ENCODE data around the gene IQCB1. TPM values are rescaled to one million over a fixed set of nuclear protein-coding genes. Genes with fewer than 3 reads are reported as not detected.

The IQCB1 gene
- total and polyA plus RNA-seq, 2 experiments from 2014 or later = 28.8 to 39.0 TPM

DNA sequence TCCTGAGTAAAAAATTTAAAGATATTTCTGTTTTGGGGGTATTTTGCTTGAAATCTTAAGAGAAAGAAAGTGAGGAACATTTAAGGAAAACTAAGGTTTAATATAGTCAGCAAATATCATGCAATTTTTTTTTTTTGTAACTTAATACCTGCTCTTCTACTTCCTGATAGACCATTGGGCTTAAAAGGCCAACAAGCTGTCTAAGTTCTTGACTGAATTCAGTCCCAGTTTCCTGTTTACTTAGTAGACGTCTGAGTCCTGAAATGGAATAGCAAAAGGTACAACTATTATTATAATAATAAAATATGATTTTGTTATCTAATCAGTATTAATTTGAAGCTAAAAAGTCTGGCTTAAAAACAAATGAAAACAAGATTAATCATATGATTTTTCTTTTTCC, 37.9 kb downstream of the IQCB1 start (continued):
- TF ChIP-seq ZNF331 (CRISPR knock-in tag; IDR thresholded peaks at IDR 0.05; ENCODE audit: low read depth) (no peak), STAT1 (IDR thresholded peaks at IDR 0.05; ENCODE audit: unreplicated experiment) (no peak), JUNB (IDR thresholded peaks at IDR 0.05; ENCODE audit: unreplicated experiment) (no peak), ZNF114 (CRISPR knock-in tag; IDR thresholded peaks at IDR 0.05) (no peak), EZH2 (IDR thresholded peaks at IDR 0.05; ENCODE audit: low read depth, unreplicated experiment) (no peak), CREB1 (CRISPR knock-in tag; IDR thresholded peaks at IDR 0.05; ENCODE audit: low read depth) (no peak)

DNA sequence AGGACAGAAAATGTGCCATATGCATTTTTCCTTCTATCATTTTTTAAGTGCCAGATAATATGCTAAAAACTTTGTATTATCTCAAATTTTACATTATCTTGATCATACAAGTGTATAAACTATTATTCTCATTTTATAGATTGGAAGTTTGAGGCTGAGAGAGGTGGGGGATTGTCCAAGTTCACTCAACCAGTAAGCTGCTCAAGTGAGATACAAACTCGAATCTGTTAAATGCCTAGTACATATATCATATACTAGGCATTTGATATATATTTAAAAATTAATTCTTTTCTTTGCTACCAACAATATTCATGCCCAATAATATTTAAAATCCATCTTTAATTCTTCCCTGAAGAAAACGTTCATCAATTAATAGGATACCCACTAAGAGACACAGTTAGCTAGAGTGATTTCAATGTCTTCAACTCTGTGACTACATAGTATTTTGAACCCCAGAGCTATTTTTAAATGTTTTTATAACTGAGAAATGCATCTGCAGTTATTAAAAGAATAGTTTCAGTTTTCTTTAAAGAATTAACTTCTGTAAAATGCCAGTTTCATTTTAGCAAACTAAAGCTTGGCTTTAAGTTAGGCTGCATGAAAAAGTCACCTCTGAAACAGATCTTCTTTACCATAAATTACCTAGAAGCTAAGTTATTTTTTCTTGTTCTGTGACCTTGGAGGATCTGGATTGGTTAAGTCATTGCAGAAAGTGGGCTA, 40.4 kb downstream of the IQCB1 start:
- Histone ChIP-seq H3K9me2 (ENCODE audit: insufficient read depth) (no peaks in the 10 kb centered on the region), H4K20me1 (replicated peaks; ENCODE audit: insufficient read depth) (no peaks in the 10 kb centered on the region; the same call in 1 of the 2 replicates), H3K27me3 (ENCODE audit: insufficient read depth) (no peaks in the 10 kb centered on the region), H2AFZ (no peak overlapping the region), H3K4me3 (no peak overlapping the region), H3K4me1 (ENCODE audit: insufficient read depth) (no peaks in the 10 kb centered on the region), H3K27ac (ENCODE audit: low read depth) (no peak overlapping the region), H3K4me2 (no peak overlapping the region), H3K79me2 (replicated peaks; ENCODE audit: insufficient read depth) (no peaks in the 10 kb centered on the region), H3K36me3 (ENCODE audit: insufficient read depth) (peaks cover 6% of the 10 kb centered on the region; the same call in 1 of the 2 replicates), H3F3A (replicated peaks; ENCODE audit: low read depth) (no peaks in the 10 kb centered on the region)
- Mint-ChIP-seq H3K27me3 (ENCODE audit: insufficient read depth, low read depth, poor library complexity) (no peaks in the 10 kb centered on the region), H3K4me3 (no peak overlapping the region), H3K27ac (no peak overlapping the region), H3K9me3 (no peaks in the 10 kb centered on the region), H3K36me3 (ENCODE audit: low read depth) (peaks cover 15% of the 10 kb centered on the region), H3K4me1 (no peaks in the 10 kb centered on the region)
- no peak for DNase-seq (ENCODE audit: low spot score)
- no peak for ATAC-seq
- no peak for TF ChIP-seq POLR2AphosphoS5 (IDR thresholded peaks at IDR 0.05; ENCODE audit: low read depth)
- TF ChIP-seq NANOG (IDR thresholded peaks at IDR 0.05; ENCODE audit: borderline replicate concordance) = no peak
- TF ChIP-seq JUNB (IDR thresholded peaks at IDR 0.05; ENCODE audit: unreplicated experiment) = no peak

DNA sequence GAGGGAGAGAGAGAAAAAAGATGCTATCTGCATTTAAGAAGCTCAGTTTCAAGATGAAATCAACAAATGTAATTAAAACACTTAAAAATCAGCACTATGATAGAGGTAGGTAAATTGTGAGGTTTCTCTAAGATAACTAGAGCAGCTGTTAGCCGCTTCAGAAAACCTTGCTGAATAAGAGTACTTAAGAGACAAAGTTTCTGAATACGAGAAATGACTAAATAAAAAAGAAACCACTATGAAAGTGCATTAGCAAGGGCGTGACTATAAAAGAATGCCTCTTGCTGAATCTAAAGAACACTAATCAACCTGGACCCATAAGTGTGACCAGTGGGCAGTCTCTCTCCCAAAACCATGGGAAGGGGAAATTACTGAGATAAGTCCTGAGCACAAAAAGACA, 41.8 kb downstream of the IQCB1 start:
- Histone ChIP-seq H3K4me3 (no peak overlapping the region), H3K27me3 (ENCODE audit: insufficient read depth) (no peaks in the 10 kb centered on the region), H2AFZ (no peak overlapping the region), H3K27ac (ENCODE audit: low read depth) (no peak overlapping the region), H3K4me2 (no peak overlapping the region), H3F3A (replicated peaks; ENCODE audit: low read depth) (no peaks in the 10 kb centered on the region), H3K36me3 (ENCODE audit: insufficient read depth) (peaks cover 9% of the 10 kb centered on the region; the same call in 1 of the 2 replicates), H3K79me2 (replicated peaks; ENCODE audit: insufficient read depth) (no peaks in the 10 kb centered on the region), H3K4me1 (ENCODE audit: insufficient read depth) (no peaks in the 10 kb centered on the region), H4K20me1 (replicated peaks; ENCODE audit: insufficient read depth) (no peaks in the 10 kb centered on the region; the same call in 1 of the 2 replicates), H3K9me2 (ENCODE audit: insufficient read depth) (no peaks in the 10 kb centered on the region)
- no peak overlapping the region for H3K4me3 Mint-ChIP-seq
- ATAC-seq = no peak
- H3K36me3 Mint-ChIP-seq (ENCODE audit: low read depth) = peaks cover 29% of the 10 kb centered on the region
- no peaks in the 10 kb centered on the region for H3K27me3 Mint-ChIP-seq (ENCODE audit: insufficient read depth, low read depth, poor library complexity)
- DNase-seq (ENCODE audit: low spot score) = no peak
- no peaks in the 10 kb centered on the region for H3K4me1 Mint-ChIP-seq
- H3K27ac Mint-ChIP-seq = no peak overlapping the region
- H3K9me3 Mint-ChIP-seq = no peaks in the 10 kb centered on the region
- TF ChIP-seq CREB1 (CRISPR knock-in tag; IDR thresholded peaks at IDR 0.05; ENCODE audit: low read depth) (no peak), EZH2phosphoT487 (IDR thresholded peaks at IDR 0.05; ENCODE audit: unreplicated experiment) (no peak), STAT1 (IDR thresholded peaks at IDR 0.05; ENCODE audit: unreplicated experiment) (no peak)
- TF ChIP-seq, protein P1, sequence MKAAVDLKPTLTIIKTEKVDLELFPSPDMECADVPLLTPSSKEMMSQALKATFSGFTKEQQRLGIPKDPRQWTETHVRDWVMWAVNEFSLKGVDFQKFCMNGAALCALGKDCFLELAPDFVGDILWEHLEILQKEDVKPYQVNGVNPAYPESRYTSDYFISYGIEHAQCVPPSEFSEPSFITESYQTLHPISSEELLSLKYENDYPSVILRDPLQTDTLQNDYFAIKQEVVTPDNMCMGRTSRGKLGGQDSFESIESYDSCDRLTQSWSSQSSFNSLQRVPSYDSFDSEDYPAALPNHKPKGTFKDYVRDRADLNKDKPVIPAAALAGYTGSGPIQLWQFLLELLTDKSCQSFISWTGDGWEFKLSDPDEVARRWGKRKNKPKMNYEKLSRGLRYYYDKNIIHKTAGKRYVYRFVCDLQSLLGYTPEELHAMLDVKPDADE (IDR thresholded peaks at IDR 0.05) = no peak
- TF ChIP-seq, protein P2, sequence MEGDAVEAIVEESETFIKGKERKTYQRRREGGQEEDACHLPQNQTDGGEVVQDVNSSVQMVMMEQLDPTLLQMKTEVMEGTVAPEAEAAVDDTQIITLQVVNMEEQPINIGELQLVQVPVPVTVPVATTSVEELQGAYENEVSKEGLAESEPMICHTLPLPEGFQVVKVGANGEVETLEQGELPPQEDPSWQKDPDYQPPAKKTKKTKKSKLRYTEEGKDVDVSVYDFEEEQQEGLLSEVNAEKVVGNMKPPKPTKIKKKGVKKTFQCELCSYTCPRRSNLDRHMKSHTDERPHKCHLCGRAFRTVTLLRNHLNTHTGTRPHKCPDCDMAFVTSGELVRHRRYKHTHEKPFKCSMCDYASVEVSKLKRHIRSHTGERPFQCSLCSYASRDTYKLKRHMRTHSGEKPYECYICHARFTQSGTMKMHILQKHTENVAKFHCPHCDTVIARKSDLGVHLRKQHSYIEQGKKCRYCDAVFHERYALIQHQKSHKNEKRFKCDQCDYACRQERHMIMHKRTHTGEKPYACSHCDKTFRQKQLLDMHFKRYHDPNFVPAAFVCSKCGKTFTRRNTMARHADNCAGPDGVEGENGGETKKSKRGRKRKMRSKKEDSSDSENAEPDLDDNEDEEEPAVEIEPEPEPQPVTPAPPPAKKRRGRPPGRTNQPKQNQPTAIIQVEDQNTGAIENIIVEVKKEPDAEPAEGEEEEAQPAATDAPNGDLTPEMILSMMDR (conservative IDR thresholded peaks at IDR 0.05; ENCODE audit: low read depth in 2 of 2) = no peak
